Measurements from ENCODE around the gene DVL3.

DVL3 gene

GRCh38 chr3:184209146-184209923 lies 54.2 kb downstream of the DVL3 start:
- H3K27ac ChIP-seq: no peak overlapping the region
- no peak for TF ChIP-seq ZFX (IDR thresholded peaks at IDR 0.05; ENCODE audit: borderline replicate concordance)
- TF ChIP-seq, protein P1, sequence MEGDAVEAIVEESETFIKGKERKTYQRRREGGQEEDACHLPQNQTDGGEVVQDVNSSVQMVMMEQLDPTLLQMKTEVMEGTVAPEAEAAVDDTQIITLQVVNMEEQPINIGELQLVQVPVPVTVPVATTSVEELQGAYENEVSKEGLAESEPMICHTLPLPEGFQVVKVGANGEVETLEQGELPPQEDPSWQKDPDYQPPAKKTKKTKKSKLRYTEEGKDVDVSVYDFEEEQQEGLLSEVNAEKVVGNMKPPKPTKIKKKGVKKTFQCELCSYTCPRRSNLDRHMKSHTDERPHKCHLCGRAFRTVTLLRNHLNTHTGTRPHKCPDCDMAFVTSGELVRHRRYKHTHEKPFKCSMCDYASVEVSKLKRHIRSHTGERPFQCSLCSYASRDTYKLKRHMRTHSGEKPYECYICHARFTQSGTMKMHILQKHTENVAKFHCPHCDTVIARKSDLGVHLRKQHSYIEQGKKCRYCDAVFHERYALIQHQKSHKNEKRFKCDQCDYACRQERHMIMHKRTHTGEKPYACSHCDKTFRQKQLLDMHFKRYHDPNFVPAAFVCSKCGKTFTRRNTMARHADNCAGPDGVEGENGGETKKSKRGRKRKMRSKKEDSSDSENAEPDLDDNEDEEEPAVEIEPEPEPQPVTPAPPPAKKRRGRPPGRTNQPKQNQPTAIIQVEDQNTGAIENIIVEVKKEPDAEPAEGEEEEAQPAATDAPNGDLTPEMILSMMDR (IDR thresholded peaks at IDR 0.05): no peak

DNA sequence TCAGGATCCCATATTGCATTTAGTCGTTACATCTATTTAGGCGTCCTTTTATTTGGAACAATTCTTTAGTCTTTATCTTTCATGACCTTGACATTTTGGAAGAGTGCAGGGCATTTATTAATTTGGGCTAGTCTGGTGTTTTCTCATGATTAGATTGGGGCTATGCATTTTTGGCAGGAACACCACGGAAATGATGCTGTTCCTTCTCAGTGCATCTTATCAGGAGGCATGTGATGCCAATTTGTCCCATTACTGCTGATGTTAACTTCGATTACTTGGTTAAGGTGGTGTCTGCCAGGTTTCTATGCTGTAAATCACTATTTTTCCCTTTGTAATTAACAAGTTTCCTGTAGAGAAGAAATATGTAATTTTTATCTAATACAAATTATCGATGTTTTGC lies 56.1 kb downstream of the DVL3 start:
- H3K27ac ChIP-seq: no peak overlapping the region
- TF ChIP-seq ZFX (IDR thresholded peaks at IDR 0.05; ENCODE audit: borderline replicate concordance): no peak
- TF ChIP-seq, protein P1 (IDR thresholded peaks at IDR 0.05): no peak

DNA sequence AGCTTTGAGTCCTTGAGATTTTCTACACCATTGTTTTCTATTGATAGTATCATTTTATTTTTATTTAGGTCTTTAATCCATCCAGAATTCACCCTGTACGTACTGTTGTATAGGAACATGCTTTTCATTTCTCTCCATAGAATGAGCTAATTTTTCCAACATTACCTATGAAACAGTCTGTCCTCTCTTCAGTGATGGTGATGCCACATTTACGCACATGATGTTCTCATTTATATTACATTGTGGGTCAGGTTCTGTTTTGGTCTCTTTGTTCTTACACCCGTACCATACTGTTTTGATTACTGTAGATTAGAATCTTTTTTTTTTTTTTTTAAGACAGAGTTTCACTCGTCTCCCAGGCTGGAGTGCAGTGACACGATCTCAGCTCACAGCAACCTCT lies 56.5 kb downstream of the DVL3 start:
- TF ChIP-seq, protein P1 (IDR thresholded peaks at IDR 0.05): no peak
- no peak for TF ChIP-seq ZFX (IDR thresholded peaks at IDR 0.05; ENCODE audit: borderline replicate concordance)
- H3K27ac ChIP-seq: no peak overlapping the region

- no peak for TF ChIP-seq ZFX (IDR thresholded peaks at IDR 0.05; ENCODE audit: borderline replicate concordance)
- TF ChIP-seq, protein P1 (IDR thresholded peaks at IDR 0.05): no peak
- H3K27ac ChIP-seq: no peak overlapping the region
These were observed 63.6 kb downstream of the DVL3 start for GRCh38 chr3:184218814-184219213.

DNA sequence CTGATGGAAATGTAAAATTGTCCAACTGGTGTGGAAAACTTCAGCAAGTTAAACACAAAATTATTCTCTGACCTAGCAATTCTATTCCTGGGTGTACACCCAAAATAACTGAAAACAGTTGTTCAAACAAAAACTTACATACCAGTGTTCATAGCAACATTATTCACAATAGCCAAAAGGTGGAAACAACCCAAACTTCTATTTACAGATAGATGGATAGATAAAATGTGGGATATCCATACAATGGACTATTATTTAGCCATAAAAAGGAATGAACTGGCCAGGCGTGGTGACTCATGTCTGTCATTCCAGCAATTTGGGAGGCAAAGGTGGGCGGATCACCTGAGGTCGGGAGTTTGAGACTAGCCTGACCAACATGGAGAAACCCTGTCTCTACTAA lies 67.3 kb downstream of the DVL3 start:
- TF ChIP-seq, protein P1 (IDR thresholded peaks at IDR 0.05): no peak
- no peak for TF ChIP-seq ZFX (IDR thresholded peaks at IDR 0.05; ENCODE audit: borderline replicate concordance)
- H3K27ac ChIP-seq: no peak overlapping the region
